HL-60/S4 treated with retinoic acid at 250 ng/mL for 4 days and 3 days (cell line): Measurements from ENCODE around the gene KREMEN2.
"Not testable (repeated sequence)": the region's sequence is repeated elsewhere in the genome, so short reads cannot be mapped to it uniquely, and the experiment has no call there.

Experiments used
- in situ Hi-C: fragments of 300-500 bp; cut with MboI; formaldehyde crosslinking; loops from 2 replicates; pipeline ENCODE4 v1.7.0; 2022; ENCODE audit warnings: low sequenced_read_pairs

The KREMEN2 gene

GRCh38 chr16:2939968-2940367, 24.1 kb upstream of the KREMEN2 start:
- in situ Hi-C loops, result no loop called here

DNA sequence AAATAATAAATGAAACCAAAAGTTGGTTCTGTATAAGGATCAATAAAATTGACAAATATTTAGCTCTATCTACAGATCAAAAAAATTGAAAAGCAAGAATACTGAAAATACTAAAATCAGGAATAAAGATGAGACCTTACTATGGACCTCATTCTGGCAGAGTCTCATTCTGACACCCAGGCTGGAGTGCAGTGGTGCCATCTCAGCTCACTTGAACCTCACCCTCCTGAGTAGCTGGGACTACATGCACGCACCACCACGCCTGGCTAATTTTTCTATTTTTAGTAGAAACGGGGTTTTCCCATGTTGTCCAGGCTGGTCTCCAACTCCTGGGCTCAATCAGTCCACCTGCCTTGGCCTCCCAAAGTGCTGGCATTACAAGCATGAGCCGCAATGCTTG, 22.0 kb upstream of the KREMEN2 start:
- in situ Hi-C loops, result no loop called here

DNA sequence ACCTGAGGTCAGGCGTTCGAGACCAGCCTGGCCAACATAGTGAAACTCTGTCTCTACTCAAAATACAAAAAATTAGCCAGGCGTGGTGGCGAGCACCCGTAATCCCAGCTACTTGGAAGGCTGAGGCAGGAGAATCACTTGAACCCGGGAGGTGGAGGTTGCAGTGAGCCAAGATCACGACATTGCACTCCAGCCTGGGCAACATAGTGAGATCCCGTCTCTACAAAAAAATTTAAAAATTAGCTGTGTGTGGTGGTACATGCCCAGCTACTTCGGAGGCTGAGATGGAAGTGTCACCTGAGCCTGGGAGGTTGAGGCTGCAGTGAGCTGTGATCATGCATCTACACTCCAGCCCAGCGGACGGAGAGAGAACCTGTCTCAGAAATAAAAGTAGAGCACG, 20.4 kb upstream of the KREMEN2 start:
- in situ Hi-C loops, result not testable (repeated sequence)

- in situ Hi-C loops, result no loop called here
These were observed 17.4 kb upstream of the KREMEN2 start for GRCh38 chr16:2946649-2947048.

DNA sequence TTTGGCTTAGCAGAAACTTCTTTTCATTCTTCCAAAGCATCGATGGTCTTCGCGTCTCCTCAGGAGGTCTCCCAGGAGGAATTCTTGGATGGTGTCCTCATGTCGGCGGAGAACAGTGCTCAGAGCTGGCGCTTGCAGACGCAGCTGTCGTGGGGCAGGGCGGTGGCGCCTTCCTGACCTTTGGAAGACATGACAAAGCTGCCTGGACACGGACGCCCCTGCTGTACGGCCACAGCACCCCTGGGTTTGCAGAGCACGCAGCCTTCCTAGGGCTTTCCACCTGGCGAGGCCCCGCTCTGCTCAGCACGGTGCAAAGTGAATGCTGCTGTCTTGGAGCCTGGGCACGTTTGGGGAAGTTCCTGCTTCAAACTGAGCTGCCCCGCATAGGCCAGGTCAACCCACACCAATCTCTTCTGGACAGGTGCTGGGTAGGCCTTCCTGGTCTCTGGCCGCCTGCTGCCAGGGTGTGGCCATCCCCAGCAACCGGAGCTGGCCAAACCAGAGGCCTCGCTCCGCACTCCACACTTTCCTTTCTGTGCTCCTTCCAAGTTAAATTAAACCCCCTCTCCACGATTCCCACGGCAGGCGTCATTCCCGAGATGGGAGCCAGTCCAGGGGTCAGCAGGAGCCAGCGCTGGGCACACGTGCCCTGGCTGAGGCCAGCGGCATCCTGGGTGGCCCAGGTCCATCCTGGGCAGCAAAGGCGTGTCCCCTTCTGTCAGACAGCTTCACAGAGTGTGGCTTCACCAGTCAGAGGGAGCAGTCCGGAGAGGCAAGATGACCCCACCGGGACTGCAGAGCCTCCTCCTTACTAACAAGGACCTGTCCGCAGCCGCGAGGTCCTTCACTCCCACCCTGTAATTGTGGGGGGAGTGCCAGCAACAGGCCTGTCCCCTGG, 15.0 kb upstream of the KREMEN2 start:
- in situ Hi-C loops, result no loop called here

GRCh38 chr16:2949705-2950352, 14.2 kb upstream of the KREMEN2 start:
- in situ Hi-C loops, result no loop called here

DNA sequence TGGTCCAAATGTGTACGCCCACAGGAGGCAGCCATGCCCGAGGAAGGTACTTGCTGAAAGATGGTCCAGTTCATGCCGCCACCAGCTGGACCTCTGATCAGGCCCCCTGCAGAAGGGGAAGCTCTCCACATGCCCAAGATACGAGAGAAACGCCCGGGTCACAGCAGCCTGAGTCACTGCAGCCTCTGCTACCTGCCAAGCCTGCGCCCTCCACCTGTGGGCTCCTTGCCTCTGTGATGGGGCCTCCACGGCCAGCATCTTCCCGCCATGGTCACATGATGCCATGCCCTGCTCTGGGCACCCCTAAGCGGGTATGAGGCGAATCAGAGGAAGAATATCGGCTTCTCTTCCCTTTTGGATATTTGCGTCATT, 13.7 kb upstream of the KREMEN2 start:
- in situ Hi-C loops, result no loop called here

DNA sequence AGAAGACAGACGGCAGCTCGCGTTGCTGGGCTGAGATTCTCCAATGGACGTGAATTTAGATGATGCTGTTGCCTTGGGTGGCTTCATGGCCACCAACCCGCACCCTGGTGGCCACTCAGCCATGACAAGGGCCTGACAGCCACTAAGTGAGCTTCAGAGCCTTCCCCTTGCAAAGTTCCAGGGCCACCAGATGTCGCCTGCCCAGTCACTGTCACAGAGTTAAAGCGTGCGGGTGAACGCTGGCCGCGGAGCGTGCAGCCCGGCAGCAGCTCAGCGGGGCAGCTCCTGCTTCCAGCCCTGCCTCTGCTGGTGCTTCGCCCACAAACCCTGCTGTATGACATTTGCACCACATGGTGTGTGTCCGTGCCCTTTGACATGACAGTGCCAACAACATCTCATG, 13.3 kb upstream of the KREMEN2 start:
- in situ Hi-C loops, result no loop called here

DNA sequence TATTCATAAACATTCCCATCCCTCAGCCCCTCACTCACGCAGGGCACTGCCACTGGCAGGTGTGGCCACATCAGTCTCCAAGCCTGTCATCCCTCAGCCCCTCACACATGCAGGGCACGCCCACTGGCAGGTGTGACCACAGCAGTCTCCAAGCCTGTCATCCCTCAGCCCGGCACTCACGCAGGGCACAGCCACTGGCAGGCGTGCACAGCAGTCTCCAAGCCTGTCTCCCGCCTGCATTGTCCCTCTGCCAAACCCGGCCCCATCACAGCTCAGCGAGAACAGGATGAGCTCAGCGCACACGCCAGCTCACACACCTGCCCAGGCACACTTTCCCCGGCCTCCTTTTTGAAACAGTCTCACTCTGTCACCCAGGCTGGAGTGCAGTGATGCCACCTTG, 11.4 kb upstream of the KREMEN2 start:
- in situ Hi-C loops, result no loop called here

DNA sequence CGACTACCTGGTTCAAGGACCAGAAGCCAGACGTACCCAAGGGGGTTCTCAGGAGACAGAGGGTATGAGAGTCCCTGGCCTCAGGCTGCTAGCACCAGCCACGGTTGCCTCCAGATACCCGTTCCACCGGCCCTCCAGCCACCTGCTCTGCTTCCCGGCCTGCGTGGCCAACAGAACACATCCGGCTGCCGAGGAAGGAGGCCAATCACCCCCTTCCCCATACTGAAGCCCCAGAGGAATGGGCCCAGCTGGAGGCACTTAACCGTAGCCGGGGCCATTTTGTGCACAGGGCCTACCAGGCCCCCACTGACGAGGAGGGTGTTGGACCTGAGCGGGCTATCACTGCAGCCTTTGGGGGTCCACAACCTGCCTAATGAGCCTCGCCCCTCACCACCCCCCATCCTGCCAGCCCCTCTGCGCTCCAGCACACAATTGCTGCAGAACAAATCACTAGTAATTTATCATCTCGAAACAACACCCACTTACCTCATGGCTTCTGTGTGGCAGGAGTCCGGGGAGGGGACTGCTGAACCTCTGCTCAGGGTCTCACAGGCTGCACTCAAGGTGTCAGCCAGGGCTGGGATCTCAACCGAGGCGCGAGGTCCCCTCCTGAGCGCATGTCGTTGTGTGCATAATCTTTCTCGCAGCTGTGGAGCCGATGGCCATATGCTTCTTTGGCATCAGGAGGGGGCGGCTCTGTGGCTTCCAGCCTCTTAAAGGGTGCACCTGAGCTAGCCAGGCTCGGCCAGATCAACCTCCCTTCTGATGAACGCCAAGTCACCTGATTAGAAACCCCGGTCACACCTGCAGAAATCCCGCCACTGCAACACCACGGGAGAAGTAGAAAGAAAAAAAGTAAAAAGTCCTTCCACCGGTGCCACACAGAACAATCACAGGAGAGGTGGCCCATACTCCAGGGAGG, 10.1 kb upstream of the KREMEN2 start:
- in situ Hi-C loops, result no loop called here

DNA sequence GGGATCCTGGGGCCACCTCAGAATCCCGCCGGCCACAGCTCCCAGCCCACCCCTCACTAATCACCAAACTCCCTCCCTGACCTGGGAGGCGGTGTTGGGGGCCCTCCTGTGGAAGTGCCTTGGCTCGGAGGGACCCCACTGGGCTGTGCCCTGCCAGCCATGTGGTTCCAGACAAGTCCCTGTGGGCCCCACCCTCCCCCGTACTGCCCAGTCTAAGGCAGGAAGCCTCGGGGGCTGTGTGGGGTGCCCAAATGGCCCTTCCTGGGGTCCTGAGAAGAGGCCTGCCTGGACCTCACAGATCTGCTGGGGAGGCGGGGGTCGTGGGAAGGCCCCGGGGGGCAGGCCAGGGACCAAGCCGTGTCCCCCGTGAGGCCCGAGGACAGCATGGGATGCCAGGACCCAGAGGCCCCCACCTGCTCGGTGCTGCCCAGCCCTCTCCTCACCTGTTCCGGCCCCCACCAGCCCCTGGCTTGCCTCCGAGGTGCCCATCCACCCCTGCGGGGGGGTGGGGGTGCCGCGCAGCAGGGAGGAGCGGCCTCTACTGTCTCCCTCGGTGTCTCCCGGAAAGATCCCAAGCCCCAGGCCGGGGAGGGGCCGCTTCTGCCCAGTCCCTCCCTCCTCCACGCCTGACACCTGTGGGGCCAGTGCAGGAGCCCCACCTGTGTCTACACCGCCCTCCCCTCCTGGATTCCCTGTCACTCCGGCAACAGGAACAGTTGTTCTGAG, 9.3 kb upstream of the KREMEN2 start:
- in situ Hi-C loops, result no loop called here

GRCh38 chr16:2955438-2955778, 8.7 kb upstream of the KREMEN2 start:
- in situ Hi-C loops, result no loop called here

GRCh38 chr16:2955779-2956578, 8.1 kb upstream of the KREMEN2 start:
- in situ Hi-C loops, result no loop called here

- in situ Hi-C loops, result no loop called here
These were observed 7.5 kb upstream of the KREMEN2 start for GRCh38 chr16:2956579-2956956.

GRCh38 chr16:2959206-2959605, 4.9 kb upstream of the KREMEN2 start:
- in situ Hi-C loops, result no loop called here

- in situ Hi-C loops, result no loop called here
These were observed 3.7 kb upstream of the KREMEN2 start for GRCh38 chr16:2960183-2961010.

GRCh38 chr16:2962334-2963073, 1.6 kb upstream of the KREMEN2 start:
- in situ Hi-C loops, result no loop called here

GRCh38 chr16:2963074-2963722, 877 bp upstream of the KREMEN2 start:
- in situ Hi-C loops, result no loop called here
